Liver (tissue), 9 donors: ENCODE measurements around the gene SLC2A9. TPM values are rescaled to one million over a fixed set of nuclear protein-coding genes. Genes with fewer than 3 reads are reported as not detected.

ENCODE experiments used
- DNase-seq: peaks from one replicate; pipeline ENCODE4 v3.0.0-alpha.2; 2017; ENCODE audit warnings: low spot score
- H3K27ac ChIP-seq, 2 donors: one replicate each; pipeline ENCODE4 v1.7.0; 2013; ENCODE audit warnings: inconsistent platforms in 2 of 2, low read length in 2 of 2, control low read depth in 1 of 2, low read depth in 1 of 2, mild to moderate bottlenecking in 1 of 2
- H3K27me3 ChIP-seq, 4 donors: one replicate each; pipeline versions ENCODE4 v1.6.1 to v1.7.0; 2013; ENCODE audit warnings: low read length in 3 of 4, inconsistent platforms in 1 of 4, mild to moderate bottlenecking in 1 of 4, moderate library complexity in 1 of 4; ENCODE audit not compliant: control insufficient read depth in 4 of 4, insufficient read depth in 4 of 4
- H3K36me3 ChIP-seq, 4 donors: one replicate each; pipeline versions ENCODE4 v1.6.1 to v1.7.0; 2013; ENCODE audit warnings: low read length in 3 of 4, mild to moderate bottlenecking in 3 of 4, low read depth in 1 of 4, moderate library complexity in 1 of 4; ENCODE audit not compliant: control insufficient read depth in 4 of 4, insufficient read depth in 3 of 4
- H3K4me1 ChIP-seq, 4 donors: one replicate each; pipeline versions ENCODE4 v1.6.1 to v1.7.0; 2013; ENCODE audit warnings: low read length in 3 of 4, mild to moderate bottlenecking in 3 of 4, moderate library complexity in 1 of 4; ENCODE audit not compliant: control insufficient read depth in 4 of 4, insufficient read depth in 4 of 4
- H3K4me3 ChIP-seq, 3 donors: one replicate each; pipeline versions ENCODE4 v1.6.1 to v1.7.0; 2013; ENCODE audit warnings: low read length in 3 of 3, control low read depth in 1 of 3, low read depth in 1 of 3, mild to moderate bottlenecking in 1 of 3
- H3K9ac ChIP-seq, 2 donors: one replicate each; pipeline ENCODE4 v1.7.0; 2013; ENCODE audit warnings: low read length in 2 of 2, mild to moderate bottlenecking in 2 of 2, moderate library complexity in 2 of 2, control low read depth in 1 of 2, low read depth in 1 of 2
- H3K9me3 ChIP-seq, 4 donors: one replicate each; pipeline versions ENCODE4 v1.6.1 to v1.7.0; 2013; ENCODE audit warnings: low read length in 3 of 4; ENCODE audit not compliant: control insufficient read depth in 4 of 4
- ATF3 ChIP-seq: IDR thresholded peaks from 2 replicates; pipeline ENCODE4 v1.6.1; 2016; ENCODE audit warnings: antibody characterized with exemption
- EGR1 ChIP-seq, 2 donors: IDR thresholded peaks; 2 replicates each; pipeline ENCODE4 v1.6.1; 2016 to 2018; ENCODE audit warnings: antibody characterized with exemption in 2 of 2, low read depth in 2 of 2
- FOXA1 ChIP-seq: IDR thresholded peaks from 2 replicates; pipeline ENCODE4 v1.6.1; 2016; ENCODE audit warnings: antibody characterized with exemption
- FOXA2 ChIP-seq: IDR thresholded peaks from 2 replicates; pipeline ENCODE4 v1.6.1; 2016; ENCODE audit warnings: antibody characterized with exemption
- GABPA ChIP-seq, 2 donors: IDR thresholded peaks in 1 of 2; conservative IDR thresholded peaks in 1 of 2; 2 replicates each; pipeline ENCODE4 v1.6.1; 2016; ENCODE audit warnings: antibody characterized with exemption in 2 of 2, mild to moderate bottlenecking in 1 of 2, moderate library complexity in 1 of 2
- HNF4A ChIP-seq, 2 donors: conservative IDR thresholded peaks; 2 replicates each; pipeline ENCODE4 v1.6.1; 2016; ENCODE audit warnings: antibody characterized with exemption in 2 of 2, mild to moderate bottlenecking in 2 of 2
- HNF4G ChIP-seq: IDR thresholded peaks from 2 replicates; pipeline ENCODE4 v1.6.1; 2016; ENCODE audit warnings: antibody characterized with exemption
- JUND ChIP-seq, 2 donors: IDR thresholded peaks; 2 replicates each; pipeline ENCODE4 v1.6.1; 2016; ENCODE audit warnings: antibody characterized with exemption in 2 of 2
- MAX ChIP-seq: IDR thresholded peaks from 2 replicates; pipeline ENCODE4 v1.6.1; 2016; ENCODE audit warnings: antibody characterized with exemption
- NR2F2 ChIP-seq: IDR thresholded peaks from 2 replicates; pipeline ENCODE4 v1.6.1; 2016; ENCODE audit warnings: antibody characterized with exemption
- RAD21 ChIP-seq, 2 donors: IDR thresholded peaks; 2 replicates each; pipeline ENCODE4 v1.6.1; 2016; ENCODE audit warnings: antibody characterized with exemption in 2 of 2, mild to moderate bottlenecking in 2 of 2
- REST ChIP-seq: IDR thresholded peaks from 2 replicates; pipeline ENCODE4 v1.6.1; 2016; ENCODE audit warnings: antibody characterized with exemption, mild to moderate bottlenecking
- RXRA ChIP-seq, 2 donors: IDR thresholded peaks; 2 replicates each; pipeline ENCODE4 v1.6.1; 2017 to 2018; ENCODE audit warnings: antibody characterized with exemption in 2 of 2, mild to moderate bottlenecking in 1 of 2
- SP1 ChIP-seq: IDR thresholded peaks from 2 replicates; pipeline ENCODE4 v1.6.1; 2018; ENCODE audit warnings: antibody characterized with exemption, mild to moderate bottlenecking
- TAF1 ChIP-seq: conservative IDR thresholded peaks from 2 replicates; pipeline ENCODE4 v1.6.1; 2016; ENCODE audit warnings: antibody characterized with exemption, mild to moderate bottlenecking
- YY1 ChIP-seq: IDR thresholded peaks from 2 replicates; pipeline ENCODE4 v1.6.1; 2016; ENCODE audit warnings: antibody characterized with exemption, mild to moderate bottlenecking
- ZBTB33 ChIP-seq: IDR thresholded peaks from 2 replicates; pipeline ENCODE4 v1.6.1; 2016; ENCODE audit warnings: antibody characterized with exemption
- WGBS: extraction: QIAGEN DNeasy Blood & Tissue Kit; methylation state at CpG from one replicate; pipeline ENCODE4 v1.1.7; 2013; 5-methylcytosine and 5-hydroxymethylcytosine counted together
- polyA plus RNA-seq, 2 donors: library from polyadenylated mRNA; stranded (reverse) in 1 of 2; unstranded in 1 of 2; fragments of 200-250 nt in 1 of 2; fragments of >200 nt in 1 of 2; fragmentation: Nextera tagmentation in 1 of 2; extraction: Ambion mirVana in 1 of 2; gene quantifications; one replicate each; pipeline versions ENCODE4 v1.2.1 to v1.2.3, GENCODE V29; 2013 to 2015
- total RNA-seq, 2 donors: library from RNA; depleted of rRNA; stranded (reverse); fragments of >200 nt; gene quantifications; one replicate each; pipeline ENCODE4 v1.2.3, GENCODE V29; 2014
- donor health status: healthy.
- donor health status: healthy.
- donor health status: healthy.
- donor health status: healthy.
- donor health status: healthy.

The SLC2A9 gene
- total and polyA plus RNA-seq, 4 donors, result 6.2 to 49.0 (median 21.6) TPM

- TF ChIP-seq HNF4G, result no peak
- no peak for TF ChIP-seq JUND (IDR thresholded peaks at IDR 0.05)
- TF ChIP-seq RAD21 (IDR thresholded peaks at IDR 0.05), result no peak
- no peak for TF ChIP-seq RXRA (IDR thresholded peaks at IDR 0.05)
- no peak for TF ChIP-seq ATF3
- no peak for TF ChIP-seq EGR1 (IDR thresholded peaks at IDR 0.05; ENCODE audit: low read depth in 2 of 2)
- no peak for TF ChIP-seq TAF1
- no peak for TF ChIP-seq FOXA2
- no peak for TF ChIP-seq HNF4A (conservative IDR thresholded peaks at IDR 0.05)
- TF ChIP-seq ZBTB33, result no peak
- no peak for TF ChIP-seq FOXA1
- no peak for TF ChIP-seq REST
- TF ChIP-seq YY1, result no peak
- TF ChIP-seq GABPA (IDR thresholded peaks at IDR 0.05 in 1 of 2, conservative IDR thresholded peaks at IDR 0.05 in 1 of 2), result no peak
- no peak for TF ChIP-seq NR2F2
- TF ChIP-seq MAX, result no peak
These were observed 129.6 kb downstream of the SLC2A9 start for GRCh38 chr4:9891740-9892139.

GRCh38 chr4:9891056-9891455 is 130.2 kb downstream of the SLC2A9 start:
- DNase-seq, result no peak
- Histone ChIP-seq H3K36me3 (peaks cover 0 to 8% (median 3%) of the 10 kb centered on the region in 4 donors), H3K4me1 (no peaks in the 10 kb centered on the region), H3K27me3 (no peaks in the 10 kb centered on the region), H3K9ac (no peak overlapping the region), H3K4me3 (no peak overlapping the region), H3K9me3 (no peaks in the 10 kb centered on the region), H3K27ac (no peak overlapping the region)
- WGBS, result 67% methylated on average over 7 of the region's 7 CpGs
- TF ChIP-seq GABPA (IDR thresholded peaks at IDR 0.05 in 1 of 2, conservative IDR thresholded peaks at IDR 0.05 in 1 of 2), result no peak
- no peak for TF ChIP-seq EGR1 (IDR thresholded peaks at IDR 0.05; ENCODE audit: low read depth in 2 of 2)
- TF ChIP-seq ATF3, result no peak
- no peak for TF ChIP-seq SP1
- no peak for TF ChIP-seq HNF4G

More at GRCh38 chr4:9891740-9892139, 129.6 kb downstream of the SLC2A9 start:
- no peaks in the 10 kb centered on the region for H3K4me1 ChIP-seq
- DNase-seq, result no peak
- H3K4me3 ChIP-seq, result no peak overlapping the region
- peaks cover 0 to 4% (median under 1%) of the 10 kb centered on the region in 4 donors for H3K36me3 ChIP-seq
- H3K27ac ChIP-seq, result no peak overlapping the region
- H3K9me3 ChIP-seq, result no peaks in the 10 kb centered on the region
- 74% methylated on average over 7 of the region's 7 CpGs for WGBS
- no peak overlapping the region for H3K9ac ChIP-seq
- no peaks in the 10 kb centered on the region for H3K27me3 ChIP-seq
